Mucosa of stomach (tissue), 1 donor: ENCODE data around the gene SNRNP25.

ENCODE experiments used
- H3K27me3 ChIP-seq: one replicate; pipeline ENCODE4 v1.7.0; 2013; ENCODE audit warnings: mild to moderate bottlenecking, low read length; ENCODE audit not compliant: control insufficient read depth, insufficient read depth
- H3K36me3 ChIP-seq: one replicate; pipeline ENCODE4 v1.7.0; 2013; ENCODE audit warnings: low read length; ENCODE audit not compliant: control insufficient read depth, insufficient read depth
- H3K4me1 ChIP-seq: one replicate; pipeline ENCODE4 v1.7.0; 2013; ENCODE audit warnings: mild to moderate bottlenecking, low read length; ENCODE audit not compliant: control insufficient read depth, insufficient read depth
- H3K4me3 ChIP-seq: one replicate; pipeline ENCODE4 v1.7.0; 2013; ENCODE audit warnings: low read length
- H3K9ac ChIP-seq: one replicate; pipeline ENCODE4 v1.7.0; 2013; ENCODE audit warnings: mild to moderate bottlenecking, low read length, moderate library complexity
- H3K9me3 ChIP-seq: one replicate; pipeline ENCODE4 v1.7.0; 2013; ENCODE audit warnings: mild to moderate bottlenecking, low read length, moderate library complexity; ENCODE audit not compliant: control insufficient read depth
- donor health status: Pancreatic carcinoma.

The SNRNP25 gene

DNA sequence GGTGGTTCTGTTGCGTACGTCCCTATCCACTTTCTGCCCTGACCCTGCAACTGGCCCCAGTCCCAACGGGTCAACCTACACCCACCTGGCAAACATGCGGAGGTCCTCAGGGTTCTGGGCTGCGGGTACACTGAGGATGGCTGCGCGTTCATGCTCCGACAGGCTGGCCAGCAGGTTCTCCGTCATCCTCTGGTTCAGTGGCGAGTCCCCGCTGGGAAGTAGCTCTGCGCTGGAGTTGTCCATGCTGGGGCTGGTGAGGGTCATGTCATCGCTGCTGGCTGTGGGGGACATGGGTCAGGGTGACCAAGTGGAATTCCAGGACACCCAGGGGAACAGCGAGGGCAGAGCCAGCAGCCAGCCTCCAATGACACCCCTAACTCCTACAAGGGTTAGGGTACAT is 35.0 kb downstream of the SNRNP25 start:
- H3K4me3 ChIP-seq: no peak overlapping the region
- H3K4me1 ChIP-seq: peaks cover 25% of the 10 kb centered on the region
- no peaks in the 10 kb centered on the region for H3K36me3 ChIP-seq

DNA sequence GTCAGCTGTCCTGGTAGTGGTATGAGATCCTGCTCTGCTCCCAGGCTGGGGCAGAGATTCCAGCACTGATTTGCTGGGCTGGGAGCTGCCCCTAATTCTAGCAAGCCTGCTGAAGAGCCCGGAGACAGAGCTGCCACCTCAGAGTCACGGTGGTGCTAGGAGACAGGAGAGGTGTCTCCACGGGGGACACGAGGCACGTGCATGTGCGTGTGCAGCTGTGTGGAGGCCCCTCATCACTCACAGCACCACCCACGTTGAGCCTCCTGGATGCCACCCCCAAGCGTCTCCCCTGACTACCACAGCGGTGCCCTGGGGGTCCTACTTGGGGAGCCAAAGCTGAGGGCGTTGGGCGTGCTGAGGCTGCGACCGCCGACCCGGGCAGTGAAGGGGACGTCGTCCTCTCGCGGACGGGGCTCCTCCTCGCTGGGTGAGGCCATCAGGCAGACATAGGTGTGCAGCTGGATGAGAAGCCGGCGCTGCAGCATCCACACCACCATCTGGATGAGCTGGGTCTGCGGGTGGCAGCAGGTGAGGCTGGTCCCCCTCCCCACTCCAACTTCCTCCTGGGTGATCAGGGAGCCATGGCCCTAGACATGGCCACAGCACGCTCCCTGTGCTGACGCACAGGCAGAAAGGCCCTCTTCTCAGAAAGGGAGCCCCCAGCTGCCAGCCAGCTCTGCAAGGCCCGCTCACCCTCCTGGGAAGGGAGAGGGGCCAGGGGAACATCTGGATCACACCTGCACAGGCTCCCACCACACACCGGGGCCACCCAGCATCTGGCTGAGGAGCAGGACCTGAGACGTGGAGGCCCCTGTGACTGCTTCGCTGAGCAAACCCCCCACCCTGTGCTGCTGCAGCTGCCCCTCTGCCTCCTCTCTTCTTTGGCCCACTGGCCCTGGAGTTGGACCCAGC is 36.0 kb downstream of the SNRNP25 start:
- H3K9ac ChIP-seq: no peak overlapping the region
- peaks cover 14% of the 10 kb centered on the region for H3K4me1 ChIP-seq
- H3K9me3 ChIP-seq: no peaks in the 10 kb centered on the region
- H3K27me3 ChIP-seq: no peaks in the 10 kb centered on the region
- no peak overlapping the region for H3K4me3 ChIP-seq
- no peaks in the 10 kb centered on the region for H3K36me3 ChIP-seq

More for the DNA sequence above, 35.0 kb downstream of the SNRNP25 start:
- Histone ChIP-seq H3K9ac (no peak overlapping the region), H3K9me3 (no peaks in the 10 kb centered on the region), H3K27me3 (no peaks in the 10 kb centered on the region)

DNA sequence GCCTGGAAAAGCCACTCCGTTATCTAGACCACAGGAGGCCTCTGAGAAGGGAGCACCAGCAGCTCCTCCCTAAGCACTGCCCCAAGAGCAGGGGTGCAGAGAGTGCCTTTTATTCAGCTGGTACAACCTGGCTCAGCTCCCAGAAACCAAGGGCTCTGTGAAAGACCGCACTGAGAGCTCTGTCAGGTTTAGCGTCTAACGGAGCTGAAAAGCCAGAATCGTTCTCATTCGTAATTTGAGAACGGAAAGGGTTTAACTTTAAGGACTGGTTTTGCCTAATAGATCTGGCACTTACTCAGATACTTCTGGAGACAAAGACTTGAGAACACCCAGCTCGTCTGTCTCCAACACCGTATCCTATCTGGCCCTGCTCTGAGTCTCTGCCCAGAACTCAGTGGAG is 37.9 kb downstream of the SNRNP25 start:
- no peak overlapping the region for H3K4me3 ChIP-seq
- H3K9me3 ChIP-seq: no peaks in the 10 kb centered on the region
- no peaks in the 10 kb centered on the region for H3K27me3 ChIP-seq
- H3K4me1 ChIP-seq: no peaks in the 10 kb centered on the region
- no peak overlapping the region for H3K9ac ChIP-seq
- H3K36me3 ChIP-seq: no peaks in the 10 kb centered on the region

- Histone ChIP-seq H3K9me3 (no peaks in the 10 kb centered on the region), H3K9ac (no peak overlapping the region), H3K27me3 (no peaks in the 10 kb centered on the region), H3K4me1 (no peaks in the 10 kb centered on the region), H3K36me3 (no peaks in the 10 kb centered on the region), H3K4me3 (no peak overlapping the region)
These were observed 39.1 kb downstream of the SNRNP25 start for GRCh38 chr16:92431-93339.

DNA sequence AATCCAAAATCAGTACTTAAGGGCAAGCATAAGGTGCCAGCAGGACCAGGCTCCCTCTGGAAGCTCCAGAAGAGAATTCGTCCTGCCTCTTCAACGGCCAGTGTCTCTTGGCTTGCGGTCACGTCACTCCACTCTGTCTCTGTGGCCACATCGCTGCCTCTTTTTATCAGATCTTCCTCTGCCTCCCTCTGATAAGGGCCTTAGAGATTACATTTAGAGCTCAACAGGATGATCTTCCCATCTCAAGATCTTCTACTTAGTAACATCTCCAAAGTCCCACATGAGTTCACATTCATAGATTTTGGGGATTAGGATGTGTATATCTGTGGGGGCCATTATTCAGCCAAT is 41.3 kb downstream of the SNRNP25 start:
- Histone ChIP-seq H3K4me1 (no peaks in the 10 kb centered on the region), H3K9me3 (no peaks in the 10 kb centered on the region), H3K36me3 (no peaks in the 10 kb centered on the region)

GRCh38 chr16:96935-97381 is 43.3 kb downstream of the SNRNP25 start:
- Histone ChIP-seq H3K9me3 (no peaks in the 10 kb centered on the region), H3K9ac (no peak overlapping the region), H3K4me3 (no peak overlapping the region), H3K4me1 (no peaks in the 10 kb centered on the region), H3K36me3 (no peaks in the 10 kb centered on the region), H3K27me3 (no peaks in the 10 kb centered on the region)

More for the DNA sequence above, 41.3 kb downstream of the SNRNP25 start:
- Histone ChIP-seq H3K4me3 (no peak overlapping the region), H3K27me3 (no peaks in the 10 kb centered on the region), H3K9ac (no peak overlapping the region)

DNA sequence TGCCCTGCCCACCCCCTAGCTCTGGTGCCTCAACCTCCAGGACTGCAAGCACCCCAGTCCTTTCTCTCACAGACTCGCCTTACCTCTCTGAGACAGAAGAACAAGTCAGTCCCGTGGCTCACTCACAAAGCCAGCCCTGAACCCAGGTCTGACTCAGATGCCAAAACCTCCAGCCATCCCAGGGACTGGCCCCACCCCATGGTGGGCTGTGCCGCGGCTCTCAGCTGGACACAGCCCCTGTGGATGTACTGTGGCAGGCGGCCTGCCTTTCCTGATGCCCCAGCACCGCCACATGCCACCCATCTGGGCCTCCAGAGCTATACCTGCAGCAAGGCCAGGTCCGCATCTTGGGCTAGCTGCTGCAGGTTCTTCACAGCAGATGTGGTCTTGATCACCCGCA is 44.2 kb downstream of the SNRNP25 start:
- Histone ChIP-seq H3K36me3 (no peaks in the 10 kb centered on the region), H3K27me3 (no peaks in the 10 kb centered on the region), H3K9me3 (no peaks in the 10 kb centered on the region), H3K4me3 (no peak overlapping the region), H3K9ac (no peak overlapping the region), H3K4me1 (no peaks in the 10 kb centered on the region)

DNA sequence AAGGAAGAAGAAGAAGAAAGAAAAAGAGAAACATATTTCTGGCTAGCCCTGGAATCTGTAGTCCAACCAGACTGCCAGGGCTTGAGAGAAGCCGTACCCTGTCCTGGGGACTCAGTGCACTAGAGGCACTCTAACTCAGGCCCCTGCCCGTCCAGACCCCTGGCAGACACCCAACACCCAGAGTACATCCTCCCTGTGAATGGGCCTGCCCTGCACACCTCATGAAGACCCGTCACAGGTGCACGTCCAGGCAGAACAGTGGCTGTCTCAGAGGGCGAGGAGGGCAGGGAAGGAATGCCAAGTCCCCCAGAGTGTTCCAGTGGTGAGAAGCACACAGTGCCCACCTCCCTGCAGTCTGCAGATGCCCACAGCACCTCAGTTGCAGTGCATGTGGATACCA is 47.4 kb downstream of the SNRNP25 start:
- Histone ChIP-seq H3K27me3 (no peaks in the 10 kb centered on the region), H3K4me1 (no peaks in the 10 kb centered on the region), H3K4me3 (no peak overlapping the region), H3K9me3 (no peaks in the 10 kb centered on the region), H3K9ac (no peak overlapping the region), H3K36me3 (no peaks in the 10 kb centered on the region)

DNA sequence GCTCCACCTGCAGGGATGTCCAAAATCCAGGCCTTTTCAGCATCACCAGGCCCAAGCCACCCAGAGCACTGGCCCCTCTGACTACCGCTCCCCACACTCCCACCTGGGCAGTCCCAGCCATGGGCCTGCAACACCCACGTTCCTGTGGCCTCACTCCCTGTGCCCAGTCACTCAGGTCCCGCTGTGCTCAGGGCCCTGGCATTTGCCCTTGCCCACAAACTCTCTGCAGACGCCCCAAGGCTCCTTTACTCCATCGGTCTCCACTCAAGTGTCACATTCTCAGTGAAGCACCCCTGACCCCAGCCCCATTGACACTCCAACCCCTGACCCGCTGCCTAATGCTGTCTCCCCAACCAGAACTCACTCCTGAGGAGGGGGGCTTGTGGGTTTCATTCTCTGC is 48.0 kb downstream of the SNRNP25 start:
- H3K27me3 ChIP-seq: no peaks in the 10 kb centered on the region
- H3K4me3 ChIP-seq: no peak overlapping the region
- H3K36me3 ChIP-seq: no peaks in the 10 kb centered on the region
- no peak overlapping the region for H3K9ac ChIP-seq
- H3K9me3 ChIP-seq: no peaks in the 10 kb centered on the region
- H3K4me1 ChIP-seq: no peaks in the 10 kb centered on the region

- H3K4me3 ChIP-seq: no peak overlapping the region
- no peaks in the 10 kb centered on the region for H3K36me3 ChIP-seq
- no peaks in the 10 kb centered on the region for H3K27me3 ChIP-seq
- H3K4me1 ChIP-seq: no peaks in the 10 kb centered on the region
- no peak overlapping the region for H3K9ac ChIP-seq
- H3K9me3 ChIP-seq: no peaks in the 10 kb centered on the region
These were observed 48.6 kb downstream of the SNRNP25 start for GRCh38 chr16:102060-102855.

DNA sequence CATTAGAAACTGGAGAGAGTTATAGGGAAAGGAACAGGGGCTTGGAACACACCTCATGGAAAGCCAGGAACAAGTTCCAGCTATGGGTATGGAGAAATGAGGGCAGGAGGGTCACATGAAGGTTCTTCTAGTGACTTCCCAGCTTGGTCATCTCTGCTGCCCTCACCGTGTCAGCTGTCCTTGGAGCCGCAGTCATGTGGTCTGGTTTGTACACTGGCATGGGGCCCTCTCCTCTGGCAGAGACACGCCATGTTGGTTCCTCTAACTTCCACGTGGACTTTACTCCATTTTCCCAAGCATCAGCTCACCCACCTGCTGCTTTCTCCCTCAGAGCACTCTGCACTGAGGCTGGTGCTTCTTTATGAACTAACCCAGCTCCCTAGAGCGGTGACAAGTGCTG is 50.7 kb downstream of the SNRNP25 start:
- Histone ChIP-seq H3K4me1 (no peaks in the 10 kb centered on the region), H3K9me3 (no peaks in the 10 kb centered on the region), H3K9ac (no peak overlapping the region), H3K4me3 (no peak overlapping the region), H3K36me3 (no peaks in the 10 kb centered on the region), H3K27me3 (no peaks in the 10 kb centered on the region)
